Measurements from ENCODE around the gene FMO3.

Gene FMO3

GRCh38 chr1:171155484-171155883, 64.8 kb downstream of the FMO3 start:
- in situ Hi-C loops (cut with MboI; ENCODE audit: low sequenced_read_pairs), result no loop called here

- in situ Hi-C loops (cut with MboI; ENCODE audit: low sequenced_read_pairs), result no loop called here
Measured at GRCh38 chr1:171158096-171158495, 67.4 kb downstream of the FMO3 start.

- in situ Hi-C loops (cut with MboI; ENCODE audit: low sequenced_read_pairs), result no loop called here
Measured at GRCh38 chr1:171158551-171158950, 67.8 kb downstream of the FMO3 start.

GRCh38 chr1:171159148-171159547, 68.4 kb downstream of the FMO3 start:
- in situ Hi-C loops (cut with MboI; ENCODE audit: low sequenced_read_pairs), result no loop called here

GRCh38 chr1:171160211-171160610, 69.5 kb downstream of the FMO3 start:
- in situ Hi-C loops (cut with MboI; ENCODE audit: low sequenced_read_pairs), result no loop called here

GRCh38 chr1:171160639-171161354, 70.1 kb downstream of the FMO3 start:
- in situ Hi-C loops (cut with MboI; ENCODE audit: low sequenced_read_pairs), result no loop called here

- in situ Hi-C loops (cut with MboI; ENCODE audit: low sequenced_read_pairs), result no loop called here
Measured at GRCh38 chr1:171161431-171161830, 70.7 kb downstream of the FMO3 start.

- in situ Hi-C loops (cut with MboI; ENCODE audit: low sequenced_read_pairs), result no loop called here
Measured at GRCh38 chr1:171166361-171166760, 75.7 kb downstream of the FMO3 start.

Measured in HL-60/S4 treated with phorbol 12-myristate 13-acetate at 8.2 ng/mL for 4 days and 3 days (cell line).